Jurkat, Clone E6-1 (cell line): Measurements from ENCODE around the gene XRCC1. TPM values are rescaled to one million over a fixed set of nuclear protein-coding genes. Genes with fewer than 3 reads are reported as not detected.

Experiments used
- DNase-seq: peaks from one replicate; pipeline ENCODE4 v3.0.0-alpha.2; 2011; ENCODE audit warnings: low read depth, low spot score
- H3K4me3 ChIP-seq: 2 replicates; pipeline ENCODE4 v1.5.1; 2011; ENCODE audit warnings: mild to moderate bottlenecking, low read length, control low read depth, moderate library complexity
- polyA plus RNA-seq: library from polyadenylated mRNA; unstranded; fragments of >200 nt; gene quantifications from one replicate; pipeline ENCODE4 v1.2.1, GENCODE V29; 2012; ENCODE audit warnings: missing spikeins; ENCODE audit not compliant: insufficient read length, insufficient read depth

The XRCC1 gene
- polyA plus RNA-seq, result 89.6 TPM

GRCh38 chr19:43575156-43575950 lies at the start of gene XRCC1, which contains the start of gene PINLYP:
Gene XRCC1 (minus strand): TSS chr19:43575527. CDS start chr19:43575458, 69 bp downstream.
Gene PINLYP (plus strand): TSS chr19:43575801. CDS start chr19:43577192, 1,391 bp downstream.
- peak; percentile 98 for DNase-seq
- peak within 1 kb of the TSS; percentile 98 for H3K4me3 ChIP-seq

GRCh38 chr19:43624933-43625332 lies 49.6 kb upstream of the XRCC1 start:
- DNase-seq, result peak; percentile 85

GRCh38 chr19:43623889-43624670 lies 48.8 kb upstream of the XRCC1 start:
- no peak for DNase-seq
- H3K4me3 ChIP-seq, result no peak overlapping the region

More at GRCh38 chr19:43624933-43625332, 49.6 kb upstream of the XRCC1 start:
- H3K4me3 ChIP-seq, result peak overlapping the region; percentile 2; the same call in 1 of the 2 replicates

GRCh38 chr19:43622956-43623355 lies 47.6 kb upstream of the XRCC1 start:
- DNase-seq, result no peak
- no peak overlapping the region for H3K4me3 ChIP-seq

GRCh38 chr19:43622070-43622469 lies 46.7 kb upstream of the XRCC1 start:
- DNase-seq, result no peak
- H3K4me3 ChIP-seq, result no peak overlapping the region

- no peak for DNase-seq
Observed at GRCh38 chr19:43620061-43621001, 45.0 kb upstream of the XRCC1 start.

GRCh38 chr19:43619262-43620060 lies 44.1 kb upstream of the XRCC1 start, which contains the start of gene ZNF428:
Gene ZNF428 (minus strand): TSS chr19:43619629. CDS start chr19:43614304, 5,325 bp downstream.
- peak within 1 kb of the TSS; percentile 98 for H3K4me3 ChIP-seq
- DNase-seq, result peak; percentile 95

More at GRCh38 chr19:43620061-43621001, 45.0 kb upstream of the XRCC1 start:
- peak overlapping the region; percentile 98 for H3K4me3 ChIP-seq

- peak overlapping the region; percentile 98 for H3K4me3 ChIP-seq
- peak; percentile 78 for DNase-seq
Observed at GRCh38 chr19:43618921-43619261, 43.6 kb upstream of the XRCC1 start.

- H3K4me3 ChIP-seq, result no peak overlapping the region
- DNase-seq, result no peak
Observed at GRCh38 chr19:43616954-43617353, 41.6 kb upstream of the XRCC1 start.

- no peak overlapping the region for H3K4me3 ChIP-seq
- no peak for DNase-seq
Observed at GRCh38 chr19:43616306-43616705, 41.0 kb upstream of the XRCC1 start.

GRCh38 chr19:43612374-43612773 lies 37.0 kb upstream of the XRCC1 start:
- no peak for DNase-seq
- H3K4me3 ChIP-seq, result no peak overlapping the region

GRCh38 chr19:43611788-43612187 lies 36.5 kb upstream of the XRCC1 start, which contains the start of gene SRRM5:
Gene SRRM5 (plus strand): TSS chr19:43612088. CDS start chr19:43612122, 34 bp downstream.
- H3K4me3 ChIP-seq, result no peak within 1 kb of the TSS
- no peak for DNase-seq

- H3K4me3 ChIP-seq, result no peak overlapping the region
- DNase-seq, result no peak
Observed at GRCh38 chr19:43610493-43610892, 35.2 kb upstream of the XRCC1 start.

- no peak overlapping the region for H3K4me3 ChIP-seq
- DNase-seq, result no peak
Observed at GRCh38 chr19:43609872-43610271, 34.5 kb upstream of the XRCC1 start.

GRCh38 chr19:43607238-43608205 lies 32.2 kb upstream of the XRCC1 start:
- H3K4me3 ChIP-seq, result no peak overlapping the region
- DNase-seq, result no peak

- H3K4me3 ChIP-seq, result no peak overlapping the region
- no peak for DNase-seq
Observed at GRCh38 chr19:43606569-43607229, 31.4 kb upstream of the XRCC1 start.
